HT1080 (cell line): Measurements from ENCODE around the gene GAS2L1. TPM values are rescaled to one million over a fixed set of nuclear protein-coding genes. Genes with fewer than 3 reads are reported as not detected.

Experiments used
- small RNA-seq: library from RNA; depleted of rRNA; stranded (forward); fragments of <200 nt; gene quantifications from one replicate; pipeline ENCODE3, GENCODE V24; 2014
- total RNA-seq: library from RNA; depleted of rRNA; stranded (reverse); fragments of >200 nt; shearing (Covaris generic); gene quantifications from 2 replicates; pipeline ENCODE4 v1.2.3, GENCODE V29; 2014; rRNA removed

Gene GAS2L1
- total RNA-seq, 1 experiment from 2014 or later: 57.5 TPM

Small RNA genes within 50 kb of the gene (small RNA-seq; reads per million reads assigned to genes)
- gene MIR3653: not detected

Other genes with a start within 250 kb of the GAS2L1 start
- gene C22orf31, start 244.8 kb upstream of the GAS2L1 start, total RNA-seq: not detected in 2 replicates
- 0.92 and 2.7 TPM in 2 replicates for gene KREMEN1, start 233.6 kb upstream of the GAS2L1 start, total RNA-seq
- gene EMID1, start 100.8 kb upstream of the GAS2L1 start, total RNA-seq: 0.60 TPM in 1 of 2 replicates, not detected in the other
- 35.8 and 37.7 TPM in 2 replicates for gene RHBDD3, start 38.7 kb upstream of the GAS2L1 start, total RNA-seq
- gene EWSR1, start 38.4 kb upstream of the GAS2L1 start, total RNA-seq: 256 and 340 TPM in 2 replicates
- 1.5 and 3.6 TPM in 2 replicates for gene RASL10A, start 9.0 kb downstream of the GAS2L1 start, total RNA-seq
- gene AP1B1, start 81.9 kb downstream of the GAS2L1 start, total RNA-seq: 88.1 and 116 TPM in 2 replicates
- not detected in 2 replicates for gene RFPL1, start 131.9 kb downstream of the GAS2L1 start, total RNA-seq
- gene NEFH, start 173.6 kb downstream of the GAS2L1 start, total RNA-seq: not detected in 2 replicates
- 97.2 and 105 TPM in 2 replicates for gene THOC5, start 247.1 kb downstream of the GAS2L1 start, total RNA-seq